Spleen (tissue), 11 donors: Measurements from ENCODE around the gene SAAL1. TPM values are rescaled to one million over a fixed set of nuclear protein-coding genes. Genes with fewer than 3 reads are reported as not detected.
"Not testable (repeated sequence)": the region's sequence is repeated elsewhere in the genome, so short reads cannot be mapped to it uniquely, and the experiment has no call there.

Source experiments
- DNase-seq: peaks from one replicate; pipeline ENCODE4 v3.0.0-alpha.2; 2020
- H3K27ac ChIP-seq, 8 donors: fragments of 200-600 bp; sonication (generic) in 7 of 8; 1 replicate in 4 of 8; 2 replicates in 4 of 8; pipeline versions ENCODE4 v1.5.0 to v1.8.0; 2016 to 2021; ENCODE audit warnings: inconsistent platforms in 4 of 8, mild to moderate bottlenecking in 4 of 8, moderate library complexity in 1 of 8
- H3K27me3 ChIP-seq, 7 donors: fragments of 200-600 bp; sonication (generic) in 6 of 7; replicated peaks in 1 of 7; 1 replicate in 4 of 7; 2 replicates in 3 of 7; pipeline versions ENCODE4 v1.5.0 to v1.8.0; 2016 to 2021; ENCODE audit warnings: inconsistent platforms in 3 of 7, mild to moderate bottlenecking in 1 of 7
- H3K36me3 ChIP-seq, 6 donors: fragments of 200-600 bp; sonication (generic) in 5 of 6; 1 replicate in 4 of 6; 2 replicates in 2 of 6; pipeline versions ENCODE4 v1.5.0 to v1.8.0; 2016 to 2021; ENCODE audit warnings: inconsistent platforms in 2 of 6
- H3K4me1 ChIP-seq, 6 donors: fragments of 200-600 bp; sonication (generic) in 5 of 6; 1 replicate in 3 of 6; 2 replicates in 3 of 6; pipeline versions ENCODE4 v1.5.0 to v1.8.0; 2016 to 2021; ENCODE audit warnings: inconsistent platforms in 3 of 6
- H3K4me3 ChIP-seq, 8 donors: fragments of 200-600 bp; sonication (generic) in 7 of 8; 1 replicate in 4 of 8; 2 replicates in 4 of 8; pipeline versions ENCODE4 v1.5.0 to v1.8.0; 2016 to 2021; ENCODE audit warnings: inconsistent platforms in 4 of 8, mild to moderate bottlenecking in 4 of 8, moderate library complexity in 2 of 8
- H3K9me3 ChIP-seq, 8 donors: fragments of 200-600 bp; sonication (generic) in 7 of 8; 1 replicate in 4 of 8; 2 replicates in 4 of 8; pipeline versions ENCODE4 v1.5.0 to v1.8.0; 2016 to 2021; ENCODE audit warnings: inconsistent platforms in 4 of 8
- CTCF ChIP-seq, 11 experiments: fragments of 200-600 bp in 7 of 11; fragments of 450-650 bp in 4 of 11; sonication (generic) in 4 of 11; IDR thresholded peaks in 8 of 11; conservative IDR thresholded peaks in 3 of 11; 1 replicate in 7 of 11; 2 replicates in 4 of 11; pipeline versions ENCODE4 v1.4.0 to v1.8.0; 2016 to 2021; ENCODE audit warnings: antibody characterized with exemption in 11 of 11, inconsistent platforms in 4 of 11, mild to moderate bottlenecking in 1 of 11
- POLR2A ChIP-seq, 3 donors: fragments of 450-650 bp; IDR thresholded peaks; one replicate each; pipeline ENCODE4 v1.5.1; 2017; ENCODE audit warnings: antibody characterized with exemption in 3 of 3, mild to moderate bottlenecking in 1 of 3
- POLR2AphosphoS5 ChIP-seq, 3 donors: sonication (generic); formaldehyde crosslinking; IDR thresholded peaks; one replicate each; pipeline ENCODE4 v1.5.1; 2017; ENCODE audit warnings: antibody characterized with exemption in 3 of 3
- WGBS, 5 donors: extraction: QIAGEN DNeasy Blood & Tissue Kit in 3 of 5; methylation state at CpG; one replicate each; pipeline versions ENCODE4 v1.1.5 to v1.1.7; 2013 to 2018; 5-methylcytosine and 5-hydroxymethylcytosine counted together
- intact Hi-C: fragments of 100-400 bp; cut with DNase I; formaldehyde crosslinking; loops from one replicate; pipeline ENCODE4 v1.15.0; 2023; ENCODE audit warnings: low total_unique reads
- polyA plus RNA-seq, 3 donors: library from polyadenylated mRNA; stranded (reverse); fragments of 200-250 nt; gene quantifications; one replicate each; pipeline ENCODE4 v1.2.1, GENCODE V29; 2013
- total RNA-seq, 7 donors: library from RNA; depleted of rRNA in 3 of 7; stranded (reverse); fragments of >200 nt in 3 of 7; fragmentation: NEBNext Ultra II Directional in 4 of 7; extraction: Animal tissue kit (Norgen Biotek cat#: 25700) in 4 of 7; gene quantifications; one replicate each; pipeline versions ENCODE4 v1.1.0 to v1.2.1, GENCODE V29; 2016 to 2021
- donor health status: healthy with polysubstance abuse.
- donor health status: DM: no; HTN: no; CAD: no; lungs with moderate emphysema.
- donor health status: DM: no; HTN: no; CAD: no.
- donor health status: Bipolar disorder and iron deficiency.
- donor health status: healthy.
- donor health status: DM: no; HTN: no; CAD: no.
- donor health status: DM: yes; HTN: yes; CAD: no.

SAAL1 gene
- total and polyA plus RNA-seq, 10 donors: 12.7 to 26.9 (median 15.2) TPM

- Histone ChIP-seq H3K27me3 (peaks cover 0 to 27% (median 6%) of the 10 kb centered on the region in 7 donors), H3K4me1 (no peaks in the 10 kb centered on the region), H3K9me3 (no peaks in the 10 kb centered on the region), H3K27ac (no peak within 1 kb of the TSS), H3K36me3 (no peaks in the 10 kb centered on the region), H3K4me3 (no peak within 1 kb of the TSS)
- TF ChIP-seq POLR2A (IDR thresholded peaks at IDR 0.05) (no peak), CTCF (IDR thresholded peaks at IDR 0.05 in 8 of 11, conservative IDR thresholded peaks at IDR 0.05 in 3 of 11) (no peak), POLR2AphosphoS5 (IDR thresholded peaks at IDR 0.05) (no peak)
- intact Hi-C loops: no loop called here
- 59 to 74% (median 66%) methylated on average over 3 of the region's 3 CpGs for WGBS, 5 donors
- no peak for DNase-seq
Measured at GRCh38 chr11:18132341-18132740, 26.5 kb upstream of the SAAL1 start, which contains the start of gene MRGPRX3. Gene MRGPRX3 (plus strand): TSS chr11:18132571. CDS start chr11:18137203, 4,632 bp downstream.

- H3K4me1 ChIP-seq, H3K36me3 ChIP-seq, H3K9me3 ChIP-seq, DNase-seq, intact Hi-C loops, H3K4me3 ChIP-seq, H3K27ac ChIP-seq: not testable (repeated sequence)
- peaks cover 0 to 28% (median 6%) of the 10 kb centered on the region in 7 donors for H3K27me3 ChIP-seq
- WGBS, 5 donors: 89 to 98% (median 94%) methylated on average over 4 of the region's 4 CpGs
Measured at GRCh38 chr11:18131115-18131514, 25.2 kb upstream of the SAAL1 start.

GRCh38 chr11:18121331-18121828 is 15.5 kb upstream of the SAAL1 start:
- H3K27ac ChIP-seq, intact Hi-C loops, H3K4me1 ChIP-seq, H3K9me3 ChIP-seq, DNase-seq, H3K27me3 ChIP-seq, H3K36me3 ChIP-seq, H3K4me3 ChIP-seq: not testable (repeated sequence)
- WGBS, 5 donors: 74 to 91% (median 83%) methylated on average over 15 to 20 of the region's 20 CpGs

GRCh38 chr11:18115360-18116127 is 9.7 kb upstream of the SAAL1 start:
- WGBS, 5 donors: 0 to 4% (median 1%) methylated on average over 9 of the region's 9 CpGs
- peaks cover 0 to 20% (median 6%) of the 10 kb centered on the region in 7 donors for H3K27me3 ChIP-seq
- TF ChIP-seq POLR2AphosphoS5 (IDR thresholded peaks at IDR 0.05) (no peak), CTCF (IDR thresholded peaks at IDR 0.05 in 8 of 11, conservative IDR thresholded peaks at IDR 0.05 in 3 of 11) (peak; percentile 71 to 90 (median 86))
- H3K27ac ChIP-seq: no peak overlapping the region
- DNase-seq: no peak
- peaks cover 0 to 5% (median 0%) of the 10 kb centered on the region in 6 donors for H3K4me1 ChIP-seq
- intact Hi-C loops: loop anchor here (10.0 kb wide), 1 partner anchor 619 kb away; no protein-coding TSS in a partner anchor
- no peak overlapping the region for H3K4me3 ChIP-seq
- no peaks in the 10 kb centered on the region for H3K9me3 ChIP-seq
- H3K36me3 ChIP-seq: no peaks in the 10 kb centered on the region

- H3K36me3 ChIP-seq: no peaks in the 10 kb centered on the region
- peaks cover 0 to 10% (median 5%) of the 10 kb centered on the region in 6 donors for H3K4me1 ChIP-seq
- H3K4me3 ChIP-seq: no peak overlapping the region
- intact Hi-C loops: loop anchor here (10.0 kb wide), 1 partner anchor 624 kb away; no protein-coding TSS in a partner anchor
- H3K27ac ChIP-seq: no peak overlapping the region
- DNase-seq: no peak
- H3K27me3 ChIP-seq: peaks cover 0 to 20% (median 6%) of the 10 kb centered on the region in 7 donors
- H3K9me3 ChIP-seq: no peaks in the 10 kb centered on the region
- TF ChIP-seq POLR2AphosphoS5 (IDR thresholded peaks at IDR 0.05): no peak
- TF ChIP-seq POLR2A (IDR thresholded peaks at IDR 0.05): no peak
- TF ChIP-seq CTCF (IDR thresholded peaks at IDR 0.05 in 8 of 11, conservative IDR thresholded peaks at IDR 0.05 in 3 of 11): no peak
- WGBS, 5 donors: 21 to 36% (median 32%) methylated on average over 2 of the region's 2 CpGs
Measured at GRCh38 chr11:18111005-18111404, 5.1 kb upstream of the SAAL1 start.
